Neural cell (in vitro differentiated cells): ENCODE measurements around the gene MBD4. TPM values are rescaled to one million over a fixed set of nuclear protein-coding genes. Genes with fewer than 3 reads are reported as not detected.

Experiments used
- H2AFZ ChIP-seq: fragments of 200-600, 300-800 bp; sonication (generic), shearing (Covaris generic); 2 replicates; pipeline ENCODE4 v1.6.0; 2014; ENCODE audit warnings: low read depth, mild to moderate bottlenecking, antibody characterized with exemption, low read length, moderate library complexity
- H3F3A ChIP-seq: fragments of 200-600 bp; shearing (Covaris generic); 2 replicates; pipeline ENCODE4 v1.6.1; 2016; ENCODE audit warnings: mild to moderate bottlenecking, moderate library complexity, mixed read lengths, antibody characterized with exemption, low read length; ENCODE audit not compliant: insufficient read depth, poor library complexity, severe bottlenecking
- H3K27ac ChIP-seq: fragments of 200-600, 300-800 bp; sonication (generic), shearing (Covaris generic); 2 replicates; pipeline ENCODE4 v1.5.1; 2014; ENCODE audit warnings: mild to moderate bottlenecking, low read length, moderate library complexity
- H3K27me3 ChIP-seq: fragments of 300-800, 200-600 bp; sonication (generic), shearing (Covaris generic); 2 replicates; pipeline ENCODE4 v1.6.0; 2014; ENCODE audit warnings: mild to moderate bottlenecking, low read depth, low read length, moderate library complexity; ENCODE audit not compliant: insufficient read depth
- H3K36me3 ChIP-seq: fragments of 300-800, 200-600 bp; sonication (generic), shearing (Covaris generic); 2 replicates; pipeline ENCODE4 v1.5.1; 2014; ENCODE audit warnings: mild to moderate bottlenecking, antibody characterized with exemption, low read length, moderate library complexity; ENCODE audit not compliant: insufficient read depth
- H3K4me2 ChIP-seq: fragments of 300-800, 200-600 bp; sonication (generic), shearing (Covaris generic); 2 replicates; pipeline ENCODE4 v1.6.0; 2014; ENCODE audit warnings: mild to moderate bottlenecking, low read length
- H3K4me3 ChIP-seq: fragments of 300-800, 200-600 bp; sonication (generic), shearing (Covaris generic); 2 replicates; pipeline ENCODE4 v1.5.1; 2014; ENCODE audit warnings: mild to moderate bottlenecking, low read length, moderate library complexity
- H3K79me2 ChIP-seq: fragments of 200-600 bp; shearing (Covaris generic); replicated peaks from 2 replicates; pipeline ENCODE4 v1.6.0; 2014; ENCODE audit warnings: mild to moderate bottlenecking, low read length, moderate library complexity; ENCODE audit not compliant: insufficient read depth
- H3K9ac ChIP-seq: fragments of 300-800, 200-600 bp; sonication (generic), shearing (Covaris generic); 2 replicates; pipeline ENCODE4 v1.6.1; 2016; ENCODE audit warnings: mild to moderate bottlenecking, low read length, mixed read lengths
- H3K9me2 ChIP-seq: fragments of 200-600 bp; shearing (Covaris generic); 2 replicates; pipeline ENCODE4 v1.6.1; 2016; ENCODE audit warnings: mild to moderate bottlenecking, low read length, mixed read lengths; ENCODE audit not compliant: insufficient read depth
- H3K9me3 ChIP-seq: fragments of 200-600, 300-800 bp; sonication (generic), shearing (Covaris generic); 2 replicates; pipeline ENCODE4 v1.6.1; 2016; ENCODE audit warnings: mild to moderate bottlenecking, mixed run types, low read length, moderate library complexity, mixed read lengths
- H4K20me1 ChIP-seq: fragments of 200-600 bp; shearing (Covaris generic); 2 replicates; pipeline ENCODE4 v1.6.1; 2016; ENCODE audit warnings: mild to moderate bottlenecking, mixed run types; ENCODE audit not compliant: insufficient read depth
- EP300 ChIP-seq: fragments of 450-650 bp; conservative IDR thresholded peaks from 2 replicates; pipeline ENCODE4 v1.6.1; 2014; ENCODE audit warnings: antibody characterized with exemption, mild to moderate bottlenecking, moderate library complexity; ENCODE audit not compliant: poor library complexity, severe bottlenecking
- EZH2 ChIP-seq: fragments of 200-600, 300-800 bp; shearing (Covaris generic), sonication (generic); IDR thresholded peaks from 2 replicates; pipeline ENCODE4 v1.6.1; 2014; ENCODE audit warnings: antibody characterized with exemption, low read length, borderline replicate concordance, mild to moderate bottlenecking; ENCODE audit not compliant: insufficient read depth, poor library complexity, severe bottlenecking
- MXI1 ChIP-seq: fragments of 450-650 bp; conservative IDR thresholded peaks from 2 replicates; pipeline ENCODE4 v1.6.1; 2014; ENCODE audit warnings: antibody characterized with exemption, mild to moderate bottlenecking; ENCODE audit not compliant: poor library complexity, severe bottlenecking
- POLR2AphosphoS5 ChIP-seq: IDR thresholded peaks from 2 replicates; pipeline ENCODE4 v1.6.1; 2012
- RAD21 ChIP-seq: fragments of 450-650 bp; conservative IDR thresholded peaks from 2 replicates; pipeline ENCODE4 v1.6.1; 2014; ENCODE audit warnings: antibody characterized with exemption, mild to moderate bottlenecking, moderate library complexity
- SMC3 ChIP-seq: fragments of 450-650 bp; conservative IDR thresholded peaks from 2 replicates; pipeline ENCODE4 v1.6.1; 2014; ENCODE audit warnings: antibody characterized with exemption, mild to moderate bottlenecking, moderate library complexity; ENCODE audit not compliant: poor library complexity
- TAF1 ChIP-seq: IDR thresholded peaks from 2 replicates; pipeline ENCODE4 v1.6.1; 2012; ENCODE audit warnings: low read depth
- polyA plus RNA-seq: library from polyadenylated mRNA; depleted of rRNA; stranded (reverse); fragments of >200 nt; gene quantifications from 2 replicates; pipeline ENCODE4 v1.2.3, GENCODE V29; 2014
- TF ChIP-seq, protein P1 (sequence below): IDR thresholded peaks from 2 replicates; pipeline ENCODE4 v1.6.1; 2012; ENCODE audit warnings: borderline replicate concordance
- TF ChIP-seq, protein P2 (sequence below): fragments of 450-650 bp; IDR thresholded peaks from 2 replicates; pipeline ENCODE4 v1.5.1; 2014; ENCODE audit warnings: antibody characterized with exemption, mild to moderate bottlenecking, moderate library complexity; ENCODE audit not compliant: poor library complexity, severe bottlenecking

Gene MBD4
- polyA plus RNA-seq, 1 donor from 2014 or later = 50.0 TPM

DNA sequence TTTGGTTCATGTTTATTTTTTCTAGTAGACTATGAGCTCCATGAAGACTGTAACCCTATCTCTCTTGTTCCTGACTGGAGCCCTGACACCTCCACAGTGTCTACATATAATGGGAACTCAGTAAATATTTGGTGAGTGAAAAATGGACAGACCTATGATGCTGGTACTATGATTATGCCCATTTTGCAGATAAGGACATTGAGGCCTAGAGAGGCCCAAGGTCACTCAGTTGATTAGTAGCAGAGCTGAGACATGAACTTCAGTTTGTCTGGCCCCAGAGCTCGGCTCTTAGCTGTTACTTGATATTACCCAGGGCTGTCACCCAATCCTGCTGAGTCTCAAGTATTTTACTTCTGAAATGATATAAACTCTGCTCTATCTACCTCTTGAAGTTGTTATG, 16.9 kb downstream of the MBD4 start:
- no peaks in the 10 kb centered on the region for H3K36me3 ChIP-seq
- H2AFZ ChIP-seq = no peak overlapping the region
- no peaks in the 10 kb centered on the region for H3K9me3 ChIP-seq
- H3K9ac ChIP-seq = no peak overlapping the region
- H3K4me3 ChIP-seq = no peak overlapping the region
- TF ChIP-seq TAF1 = no peak
- TF ChIP-seq SMC3 = no peak
- TF ChIP-seq EP300 = no peak
- TF ChIP-seq, protein P1, sequence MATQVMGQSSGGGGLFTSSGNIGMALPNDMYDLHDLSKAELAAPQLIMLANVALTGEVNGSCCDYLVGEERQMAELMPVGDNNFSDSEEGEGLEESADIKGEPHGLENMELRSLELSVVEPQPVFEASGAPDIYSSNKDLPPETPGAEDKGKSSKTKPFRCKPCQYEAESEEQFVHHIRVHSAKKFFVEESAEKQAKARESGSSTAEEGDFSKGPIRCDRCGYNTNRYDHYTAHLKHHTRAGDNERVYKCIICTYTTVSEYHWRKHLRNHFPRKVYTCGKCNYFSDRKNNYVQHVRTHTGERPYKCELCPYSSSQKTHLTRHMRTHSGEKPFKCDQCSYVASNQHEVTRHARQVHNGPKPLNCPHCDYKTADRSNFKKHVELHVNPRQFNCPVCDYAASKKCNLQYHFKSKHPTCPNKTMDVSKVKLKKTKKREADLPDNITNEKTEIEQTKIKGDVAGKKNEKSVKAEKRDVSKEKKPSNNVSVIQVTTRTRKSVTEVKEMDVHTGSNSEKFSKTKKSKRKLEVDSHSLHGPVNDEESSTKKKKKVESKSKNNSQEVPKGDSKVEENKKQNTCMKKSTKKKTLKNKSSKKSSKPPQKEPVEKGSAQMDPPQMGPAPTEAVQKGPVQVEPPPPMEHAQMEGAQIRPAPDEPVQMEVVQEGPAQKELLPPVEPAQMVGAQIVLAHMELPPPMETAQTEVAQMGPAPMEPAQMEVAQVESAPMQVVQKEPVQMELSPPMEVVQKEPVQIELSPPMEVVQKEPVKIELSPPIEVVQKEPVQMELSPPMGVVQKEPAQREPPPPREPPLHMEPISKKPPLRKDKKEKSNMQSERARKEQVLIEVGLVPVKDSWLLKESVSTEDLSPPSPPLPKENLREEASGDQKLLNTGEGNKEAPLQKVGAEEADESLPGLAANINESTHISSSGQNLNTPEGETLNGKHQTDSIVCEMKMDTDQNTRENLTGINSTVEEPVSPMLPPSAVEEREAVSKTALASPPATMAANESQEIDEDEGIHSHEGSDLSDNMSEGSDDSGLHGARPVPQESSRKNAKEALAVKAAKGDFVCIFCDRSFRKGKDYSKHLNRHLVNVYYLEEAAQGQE = no peak
- TF ChIP-seq POLR2AphosphoS5 = no peak
- TF ChIP-seq, protein P2, sequence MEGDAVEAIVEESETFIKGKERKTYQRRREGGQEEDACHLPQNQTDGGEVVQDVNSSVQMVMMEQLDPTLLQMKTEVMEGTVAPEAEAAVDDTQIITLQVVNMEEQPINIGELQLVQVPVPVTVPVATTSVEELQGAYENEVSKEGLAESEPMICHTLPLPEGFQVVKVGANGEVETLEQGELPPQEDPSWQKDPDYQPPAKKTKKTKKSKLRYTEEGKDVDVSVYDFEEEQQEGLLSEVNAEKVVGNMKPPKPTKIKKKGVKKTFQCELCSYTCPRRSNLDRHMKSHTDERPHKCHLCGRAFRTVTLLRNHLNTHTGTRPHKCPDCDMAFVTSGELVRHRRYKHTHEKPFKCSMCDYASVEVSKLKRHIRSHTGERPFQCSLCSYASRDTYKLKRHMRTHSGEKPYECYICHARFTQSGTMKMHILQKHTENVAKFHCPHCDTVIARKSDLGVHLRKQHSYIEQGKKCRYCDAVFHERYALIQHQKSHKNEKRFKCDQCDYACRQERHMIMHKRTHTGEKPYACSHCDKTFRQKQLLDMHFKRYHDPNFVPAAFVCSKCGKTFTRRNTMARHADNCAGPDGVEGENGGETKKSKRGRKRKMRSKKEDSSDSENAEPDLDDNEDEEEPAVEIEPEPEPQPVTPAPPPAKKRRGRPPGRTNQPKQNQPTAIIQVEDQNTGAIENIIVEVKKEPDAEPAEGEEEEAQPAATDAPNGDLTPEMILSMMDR = no peak
- TF ChIP-seq EZH2 = no peak
- TF ChIP-seq MXI1 = no peak
- TF ChIP-seq RAD21 = no peak
- H3K27ac ChIP-seq = no peak overlapping the region
- no peaks in the 10 kb centered on the region for H3F3A ChIP-seq
- no peaks in the 10 kb centered on the region for H3K27me3 ChIP-seq
- H3K4me2 ChIP-seq = no peak overlapping the region
- H3K79me2 ChIP-seq = no peaks in the 10 kb centered on the region
- H3K9me2 ChIP-seq = no peaks in the 10 kb centered on the region
- H4K20me1 ChIP-seq = no peaks in the 10 kb centered on the region

DNA sequence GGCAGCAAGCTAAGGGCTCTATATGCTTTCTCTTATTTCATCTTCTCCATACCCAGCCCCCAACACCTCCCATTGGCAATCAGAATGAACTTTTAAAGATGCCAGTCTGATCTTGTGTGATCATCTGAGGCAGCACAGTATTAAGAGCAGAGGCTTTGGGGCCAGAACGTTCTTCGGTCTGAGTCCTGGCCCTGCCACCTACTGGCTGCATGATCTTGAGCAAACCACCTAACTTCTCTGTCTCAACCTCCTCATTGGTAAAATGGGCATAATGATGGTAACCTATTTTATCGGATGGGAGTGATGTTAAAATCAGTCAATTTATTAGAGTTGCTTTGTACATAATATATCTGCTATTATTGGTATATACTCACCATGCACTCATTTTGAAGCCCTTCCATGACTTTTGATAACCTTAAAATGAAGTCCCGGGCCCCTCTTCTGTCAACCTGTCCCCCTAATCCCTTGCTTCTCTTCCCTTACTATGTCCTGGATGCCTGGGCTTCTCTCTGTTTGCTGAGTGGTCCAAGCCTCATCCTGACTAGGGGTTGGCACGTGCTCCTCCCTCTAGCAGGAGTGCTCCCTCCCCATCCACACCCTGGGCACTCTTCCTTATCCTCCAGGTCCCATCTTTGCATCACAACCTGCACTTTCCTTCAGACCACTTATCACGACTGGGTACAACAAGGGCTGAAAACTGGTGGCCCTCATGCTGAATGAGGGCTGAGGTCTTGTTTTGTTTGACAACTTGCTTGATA, 17.6 kb downstream of the MBD4 start:
- Histone ChIP-seq H3K9ac (no peak overlapping the region), H3K4me3 (no peak overlapping the region), H3F3A (no peaks in the 10 kb centered on the region), H3K36me3 (no peaks in the 10 kb centered on the region), H3K9me3 (no peaks in the 10 kb centered on the region), H3K9me2 (no peaks in the 10 kb centered on the region), H3K4me2 (no peak overlapping the region), H3K79me2 (no peaks in the 10 kb centered on the region), H4K20me1 (no peaks in the 10 kb centered on the region), H2AFZ (no peak overlapping the region), H3K27me3 (no peaks in the 10 kb centered on the region), H3K27ac (no peak overlapping the region)
- no peak for TF ChIP-seq SMC3
- TF ChIP-seq, protein P1 = no peak
- no peak for TF ChIP-seq MXI1
- no peak for TF ChIP-seq EP300
- TF ChIP-seq RAD21 = no peak
- TF ChIP-seq, protein P2 = no peak
- TF ChIP-seq EZH2 = no peak
- no peak for TF ChIP-seq TAF1
- no peak for TF ChIP-seq POLR2AphosphoS5
